ELR (cell line): ENCODE measurements around the gene PTGFRN.
"Not testable (repeated sequence)": the region's sequence is repeated elsewhere in the genome, so short reads cannot be mapped to it uniquely, and the experiment has no call there.

ENCODE experiments used
- DNase-seq: peaks from one replicate; pipeline ENCODE4 v3.0.0-alpha.2; 2015; ENCODE audit warnings: low read depth

The PTGFRN gene

GRCh38 chr1:116972674-116973030 is 62.9 kb downstream of the PTGFRN start:
- no peak for DNase-seq

- not testable (repeated sequence) for DNase-seq
These were observed 70.6 kb downstream of the PTGFRN start for GRCh38 chr1:116980309-116980708.

GRCh38 chr1:116981521-116982037 is 71.9 kb downstream of the PTGFRN start:
- DNase-seq, result no peak

GRCh38 chr1:116982319-116983004 is 72.7 kb downstream of the PTGFRN start:
- DNase-seq, result no peak

GRCh38 chr1:116983112-116983511 is 73.4 kb downstream of the PTGFRN start:
- no peak for DNase-seq

GRCh38 chr1:116983678-116984077 is 74.0 kb downstream of the PTGFRN start:
- no peak for DNase-seq

GRCh38 chr1:116984406-116985160 is 74.9 kb downstream of the PTGFRN start:
- no peak for DNase-seq

GRCh38 chr1:116986421-116987255 is 76.9 kb downstream of the PTGFRN start:
- DNase-seq, result no peak

- DNase-seq, result no peak
These were observed 77.5 kb downstream of the PTGFRN start for GRCh38 chr1:116987256-116987555.

- no peak for DNase-seq
These were observed 78.5 kb downstream of the PTGFRN start for GRCh38 chr1:116988248-116988647.

GRCh38 chr1:116988908-116989307 is 79.2 kb downstream of the PTGFRN start:
- DNase-seq, result no peak

- no peak for DNase-seq
These were observed 80.1 kb downstream of the PTGFRN start for GRCh38 chr1:116989835-116990234.

- DNase-seq, result peak; percentile 28
These were observed 81.0 kb downstream of the PTGFRN start for GRCh38 chr1:116990612-116991151.

- no peak for DNase-seq
These were observed 81.6 kb downstream of the PTGFRN start for GRCh38 chr1:116991171-116991845.

GRCh38 chr1:116991918-116992317 is 82.2 kb downstream of the PTGFRN start:
- no peak for DNase-seq

GRCh38 chr1:116993286-116993685 is 83.6 kb downstream of the PTGFRN start:
- no peak for DNase-seq

- DNase-seq, result no peak
These were observed 84.7 kb downstream of the PTGFRN start for GRCh38 chr1:116994411-116994810.

- no peak for DNase-seq
These were observed 87.3 kb downstream of the PTGFRN start for GRCh38 chr1:116997066-116997465.

GRCh38 chr1:116997636-116998035 is 87.9 kb downstream of the PTGFRN start:
- no peak for DNase-seq

- DNase-seq, result no peak
These were observed 89.9 kb downstream of the PTGFRN start for GRCh38 chr1:116999596-116999995.

- DNase-seq, result no peak
These were observed 90.4 kb downstream of the PTGFRN start for GRCh38 chr1:117000142-117000541.
